ENCODE measurements around the gene DALRD3.

Gene DALRD3

GRCh38 chr3:48974076-48974864 is 44.1 kb downstream of the DALRD3 start:
- no peak for DNase-seq (ENCODE audit: low read depth in 2 of 2)

GRCh38 chr3:48970586-48970985 is 47.8 kb downstream of the DALRD3 start:
- DNase-seq (ENCODE audit: low read depth in 2 of 2): no peak

- peak in 1 of 2 experiments; percentile 24 for DNase-seq (ENCODE audit: low read depth in 2 of 2)
Measured at GRCh38 chr3:48966876-48967361, 51.5 kb downstream of the DALRD3 start.

- no peak for DNase-seq (ENCODE audit: low read depth in 2 of 2)
Measured at GRCh38 chr3:48966367-48966766, 52.0 kb downstream of the DALRD3 start.
